HepG2 (cell line): Measurements from ENCODE around the gene COL18A1. TPM values are rescaled to one million over a fixed set of nuclear protein-coding genes. Genes with fewer than 3 reads are reported as not detected.

ENCODE experiments used
- ARHGAP35 ChIP-seq: sonication (generic); formaldehyde crosslinking; IDR thresholded peaks from 2 replicates; pipeline ENCODE4 v1.9.0; 2022; ENCODE audit warnings: mild to moderate bottlenecking, inconsistent platforms, moderate library complexity, missing genetic modification reagents, borderline replicate concordance
- FOXM1 ChIP-seq: sonication (generic); formaldehyde crosslinking; IDR thresholded peaks from 2 replicates; pipeline ENCODE4 v1.5.0; 2020; ENCODE audit warnings: missing genetic modification reagents
- IRF2 ChIP-seq: IDR thresholded peaks from 2 replicates; pipeline ENCODE4 v1.6.1; 2018; ENCODE audit warnings: missing genetic modification reagents, missing compliant biosample characterization
- MAFK ChIP-seq, 2 experiments: IDR thresholded peaks in 1 of 2; conservative IDR thresholded peaks in 1 of 2; 2 replicates each; pipeline ENCODE4 v1.6.1; 2011; ENCODE audit warnings: improper control_type of control experiment in 2 of 2, low read length in 2 of 2
- SETDB1 ChIP-seq: sonication (generic); formaldehyde crosslinking; IDR thresholded peaks from 2 replicates; pipeline ENCODE4 v1.5.1; 2020; ENCODE audit warnings: missing genetic modification reagents, mild to moderate bottlenecking, borderline replicate concordance
- SIX1 ChIP-seq: sonication (generic); formaldehyde crosslinking; IDR thresholded peaks from 2 replicates; pipeline ENCODE4 v1.4.0; 2020; ENCODE audit warnings: missing genetic modification reagents, borderline replicate concordance
- SIX4 ChIP-seq: sonication (generic); formaldehyde crosslinking; IDR thresholded peaks from 2 replicates; pipeline ENCODE4 v1.4.0; 2020; ENCODE audit warnings: missing genetic modification reagents
- ZBTB20 ChIP-seq: sonication (generic); formaldehyde crosslinking; IDR thresholded peaks from 2 replicates; pipeline ENCODE4 v1.8.1; 2023; ENCODE audit warnings: missing genetic modification reagents, low read depth, mild to moderate bottlenecking, borderline replicate concordance
- ZBTB42 ChIP-seq: sonication (generic); formaldehyde crosslinking; IDR thresholded peaks from 2 replicates; pipeline ENCODE4 v1.5.0; 2020; ENCODE audit warnings: mild to moderate bottlenecking, missing genetic modification reagents
- ZNF24 ChIP-seq: fragments of 450-650 bp; IDR thresholded peaks from 2 replicates; pipeline ENCODE4 v1.6.1; 2017; ENCODE audit warnings: antibody characterized with exemption, mild to moderate bottlenecking
- ZNF761 ChIP-seq: sonication (generic); formaldehyde crosslinking; conservative IDR thresholded peaks from 2 replicates; pipeline ENCODE4 v1.4.0; 2020; ENCODE audit warnings: mild to moderate bottlenecking, missing genetic modification reagents
- ZNF841 ChIP-seq: sonication (generic); formaldehyde crosslinking; IDR thresholded peaks from 2 replicates; pipeline ENCODE4 v1.8.1; 2023; ENCODE audit warnings: missing genetic modification reagents, borderline replicate concordance
- polyA plus RNA-seq, 8 experiments: library from polyadenylated mRNA; depleted of rRNA in 3 of 8; stranded (reverse) in 7 of 8; unstranded in 1 of 8; fragments of >200 nt; fragmentation: Illumina TruSeq in 4 of 8; extraction: Trizol in 4 of 8; gene quantifications; 2 replicates each; pipeline versions ENCODE4 v1.2.1 to v1.2.3, GENCODE V29; 2011 to 2016; ENCODE audit warnings: low read depth in 4 of 8, missing spikeins in 1 of 8, mixed read lengths in 1 of 8; ENCODE audit not compliant: insufficient read depth in 1 of 8
- total RNA-seq, 5 experiments: library from RNA; depleted of rRNA; stranded (reverse); fragments of >200 nt; fragmentation: Illumina TruSeq; extraction: Trizol; gene quantifications; 2 replicates each; pipeline ENCODE4 v1.2.3, GENCODE V29; 2016; ENCODE audit warnings: low read depth in 1 of 5
- TF ChIP-seq, protein P1 (sequence below): sonication (generic); formaldehyde crosslinking; IDR thresholded peaks from 2 replicates; pipeline ENCODE4 v1.4.0; 2020; ENCODE audit warnings: mild to moderate bottlenecking, missing genetic modification reagents, borderline replicate concordance
- TF ChIP-seq, protein P2 (sequence below): sonication (generic); formaldehyde crosslinking; conservative IDR thresholded peaks from 2 replicates; pipeline ENCODE4 v1.8.0; 2022; ENCODE audit warnings: mild to moderate bottlenecking, moderate library complexity, missing genetic modification reagents
- TF ChIP-seq, protein P3 (sequence below): IDR thresholded peaks from 2 replicates; pipeline ENCODE4 v1.6.1; 2016; ENCODE audit warnings: missing compliant biosample characterization, missing genetic modification reagents, borderline replicate concordance

Gene COL18A1
- total and polyA plus RNA-seq, 2 of the 13 experiments (the other 11 are each of a cell fraction or from before 2014, with no cell fraction given) = 79.0 to 102 TPM

DNA sequence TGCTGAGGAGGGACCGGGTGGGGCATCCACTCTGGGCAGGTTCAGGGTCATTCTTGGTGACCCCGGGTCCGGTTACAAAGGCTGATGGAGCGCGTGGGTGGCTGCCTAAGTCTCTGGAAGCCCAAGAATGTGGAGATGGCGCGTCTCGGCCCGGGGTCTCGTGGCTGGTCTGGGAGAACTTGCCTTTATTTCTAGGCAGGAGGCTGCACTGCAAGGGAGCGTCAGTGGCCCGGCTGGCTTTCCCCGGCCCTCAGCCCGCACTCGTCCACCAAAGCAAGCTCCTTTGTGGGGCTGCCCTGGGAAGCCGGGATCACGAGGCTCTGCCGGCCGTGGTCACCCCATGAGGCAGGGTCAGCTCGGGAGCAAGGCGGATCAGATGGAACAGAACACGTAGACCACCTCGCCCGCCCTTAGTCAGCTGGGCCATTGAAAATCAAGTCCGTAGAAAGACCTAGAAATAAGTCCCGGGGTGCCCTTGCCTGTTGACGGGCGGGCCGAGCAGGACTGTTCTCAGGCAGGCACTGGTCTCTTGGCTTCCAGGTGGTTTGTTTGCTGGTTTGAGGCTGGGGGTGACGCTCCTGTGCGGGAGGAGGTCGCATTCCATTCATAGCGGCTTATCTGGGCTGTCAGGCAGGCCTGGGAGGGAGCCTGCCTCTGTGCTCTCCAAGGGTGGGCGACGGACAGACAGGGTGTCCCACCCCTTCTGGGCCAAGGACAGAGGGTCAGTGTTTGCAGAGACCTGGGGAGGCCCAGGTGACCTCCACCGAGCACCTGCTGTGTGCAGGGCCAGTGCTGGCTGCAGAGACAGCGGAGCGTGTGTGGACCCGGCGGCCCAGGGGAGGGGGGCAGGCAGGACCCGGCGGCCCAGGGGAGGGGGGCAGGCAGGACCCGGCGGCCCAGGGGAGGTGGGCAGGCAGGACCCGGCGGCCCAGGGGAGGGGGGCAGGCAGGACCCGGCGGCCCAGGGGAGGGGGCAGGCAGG is 25.8 kb downstream of the COL18A1 start (continued):
- peak; percentile 78 for TF ChIP-seq IRF2
- TF ChIP-seq SETDB1 = no peak
- peak; percentile 94 for TF ChIP-seq SIX4
- TF ChIP-seq, protein P1, sequence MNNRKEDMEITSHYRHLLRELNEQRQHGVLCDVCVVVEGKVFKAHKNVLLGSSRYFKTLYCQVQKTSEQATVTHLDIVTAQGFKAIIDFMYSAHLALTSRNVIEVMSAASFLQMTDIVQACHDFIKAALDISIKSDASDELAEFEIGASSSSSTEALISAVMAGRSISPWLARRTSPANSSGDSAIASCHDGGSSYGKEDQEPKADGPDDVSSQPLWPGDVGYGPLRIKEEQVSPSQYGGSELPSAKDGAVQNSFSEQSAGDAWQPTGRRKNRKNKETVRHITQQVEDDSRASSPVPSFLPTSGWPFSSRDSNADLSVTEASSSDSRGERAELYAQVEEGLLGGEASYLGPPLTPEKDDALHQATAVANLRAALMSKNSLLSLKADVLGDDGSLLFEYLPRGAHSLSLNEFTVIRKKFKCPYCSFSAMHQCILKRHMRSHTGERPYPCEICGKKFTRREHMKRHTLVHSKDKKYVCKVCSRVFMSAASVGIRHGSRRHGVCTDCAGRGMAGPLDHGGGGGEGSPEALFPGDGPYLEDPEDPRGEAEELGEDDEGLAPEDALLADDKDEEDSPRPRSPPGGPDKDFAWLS (CRISPR knock-in tag) = 0 out of 2 replicates have a peak, but pooled peaks have one; percentile 61
- TF ChIP-seq ZNF24 = no peak
- TF ChIP-seq ZNF841 = no peak
- peak; percentile 89; the same call in 1 of the 2 replicates for TF ChIP-seq ZNF761 (CRISPR knock-in tag)
- TF ChIP-seq ZBTB42 = 0 out of 2 replicates have a peak, but pooled peaks have one; percentile 67
- no peak; the same call in 1 of the 2 replicates for TF ChIP-seq ZBTB20
- TF ChIP-seq SIX1 (CRISPR knock-in tag) = no peak
- no peak for TF ChIP-seq ARHGAP35
- TF ChIP-seq, protein P2, sequence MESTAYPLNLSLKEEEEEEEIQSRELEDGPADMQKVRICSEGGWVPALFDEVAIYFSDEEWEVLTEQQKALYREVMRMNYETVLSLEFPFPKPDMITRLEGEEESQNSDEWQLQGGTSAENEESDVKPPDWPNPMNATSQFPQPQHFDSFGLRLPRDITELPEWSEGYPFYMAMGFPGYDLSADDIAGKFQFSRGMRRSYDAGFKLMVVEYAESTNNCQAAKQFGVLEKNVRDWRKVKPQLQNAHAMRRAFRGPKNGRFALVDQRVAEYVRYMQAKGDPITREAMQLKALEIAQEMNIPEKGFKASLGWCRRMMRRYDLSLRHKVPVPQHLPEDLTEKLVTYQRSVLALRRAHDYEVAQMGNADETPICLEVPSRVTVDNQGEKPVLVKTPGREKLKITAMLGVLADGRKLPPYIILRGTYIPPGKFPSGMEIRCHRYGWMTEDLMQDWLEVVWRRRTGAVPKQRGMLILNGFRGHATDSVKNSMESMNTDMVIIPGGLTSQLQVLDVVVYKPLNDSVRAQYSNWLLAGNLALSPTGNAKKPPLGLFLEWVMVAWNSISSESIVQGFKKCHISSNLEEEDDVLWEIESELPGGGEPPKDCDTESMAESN (CRISPR knock-in tag) = peak; percentile 94
- no peak for TF ChIP-seq MAFK (conservative IDR thresholded peaks at IDR 0.05 in 1 of 2, IDR thresholded peaks at IDR 0.05 in 1 of 2; ENCODE audit: low read length in 2 of 2)
- TF ChIP-seq, protein P3, sequence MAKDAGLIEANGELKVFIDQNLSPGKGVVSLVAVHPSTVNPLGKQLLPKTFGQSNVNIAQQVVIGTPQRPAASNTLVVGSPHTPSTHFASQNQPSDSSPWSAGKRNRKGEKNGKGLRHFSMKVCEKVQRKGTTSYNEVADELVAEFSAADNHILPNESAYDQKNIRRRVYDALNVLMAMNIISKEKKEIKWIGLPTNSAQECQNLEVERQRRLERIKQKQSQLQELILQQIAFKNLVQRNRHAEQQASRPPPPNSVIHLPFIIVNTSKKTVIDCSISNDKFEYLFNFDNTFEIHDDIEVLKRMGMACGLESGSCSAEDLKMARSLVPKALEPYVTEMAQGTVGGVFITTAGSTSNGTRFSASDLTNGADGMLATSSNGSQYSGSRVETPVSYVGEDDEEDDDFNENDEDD (CRISPR knock-in tag) = peak; percentile 51; the same call in 1 of the 2 replicates
- no peak for TF ChIP-seq FOXM1 (CRISPR knock-in tag)
